Measurements from ENCODE around the gene TMF1.

- TF ChIP-seq CTCF (IDR thresholded peaks at IDR 0.05 in 8 of 11, conservative IDR thresholded peaks at IDR 0.05 in 3 of 11) (no peak), POLR2A (IDR thresholded peaks at IDR 0.05) (no peak)
These were observed 35.1 kb upstream of the TMF1 start for GRCh38 chr3:69087030-69087791.
